NK-92 treated with Interleukin-12 subunit alpha and Interleukin-12 subunit beta, amount 100 ng/mL, for 24 hours (cell line): ENCODE data around the gene STAT4.

Experiments used
- DNase-seq: peaks from one replicate; lab custom pipeline; 2025; lab: John Stamatoyannopoulos, UW

Gene STAT4

DNA sequence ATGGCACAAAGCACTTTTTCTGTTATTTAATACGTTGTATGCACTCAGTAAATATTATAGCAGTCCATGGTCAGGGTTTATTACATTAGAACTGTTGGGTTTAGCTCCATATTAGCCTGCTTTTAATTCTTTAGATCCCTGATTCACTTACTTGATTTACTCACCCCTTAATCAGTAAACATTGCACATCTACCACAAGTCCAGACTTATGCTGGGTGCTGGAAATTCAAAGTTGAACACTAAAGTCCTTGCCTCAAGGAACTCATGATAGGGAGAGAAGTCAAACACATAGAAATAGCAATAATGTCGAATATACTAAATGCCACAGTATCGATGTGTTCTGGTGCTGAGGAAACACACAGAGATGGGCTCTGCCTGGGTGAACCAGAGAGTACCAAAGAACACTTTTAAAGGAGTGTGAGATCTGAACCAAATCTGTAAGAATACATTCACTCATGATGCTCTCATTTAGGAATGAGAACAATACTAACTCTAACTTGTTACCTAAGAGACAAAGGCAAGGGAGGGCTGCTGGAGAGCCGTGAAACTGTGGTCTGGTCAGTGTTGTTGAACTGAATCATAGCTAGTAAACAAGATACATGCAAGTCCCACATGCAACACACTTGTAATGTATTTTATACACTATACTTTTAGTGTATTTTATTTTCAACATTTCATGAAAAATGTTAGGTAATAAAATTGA, 4.9 kb downstream of the STAT4 start:
- no peak for DNase-seq

DNA sequence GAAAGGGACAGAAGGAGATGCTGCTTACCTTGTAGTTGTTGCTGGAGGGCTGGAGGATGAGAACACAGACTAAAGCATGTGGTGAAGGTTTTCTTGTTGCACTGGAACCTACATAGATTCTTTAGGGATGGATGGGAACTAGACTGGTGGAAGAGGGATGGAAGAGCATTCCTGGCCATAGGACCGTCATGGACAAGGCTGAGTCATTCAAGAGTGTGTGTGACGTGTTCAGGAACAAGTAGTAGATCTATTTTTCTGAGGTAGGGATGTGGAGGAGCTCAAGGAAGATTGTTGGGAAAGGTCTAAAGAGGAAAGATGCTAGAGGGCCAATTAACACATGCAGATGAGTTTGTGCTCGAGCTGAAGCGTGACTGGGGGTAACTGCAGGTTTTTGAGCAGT, 6.6 kb downstream of the STAT4 start:
- no peak for DNase-seq

DNA sequence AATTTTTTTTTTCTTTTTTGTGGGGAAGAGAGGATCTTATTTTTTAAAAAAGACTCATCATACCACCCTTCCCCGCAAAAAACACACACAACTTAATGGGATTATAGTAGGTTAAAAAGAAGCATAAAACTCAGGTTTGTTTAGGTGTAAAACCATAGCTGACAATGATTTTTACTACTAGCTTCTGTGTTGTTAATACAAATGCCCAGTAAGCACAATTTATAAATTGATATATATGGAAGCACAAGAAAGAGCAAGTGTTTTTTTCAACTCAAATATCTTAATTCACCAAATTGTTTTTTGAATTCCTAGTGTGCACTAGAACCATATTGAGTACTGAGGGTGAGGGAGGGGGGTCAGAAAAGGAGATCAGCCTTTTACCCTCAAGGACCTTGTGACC, 7.0 kb downstream of the STAT4 start:
- no peak for DNase-seq

DNA sequence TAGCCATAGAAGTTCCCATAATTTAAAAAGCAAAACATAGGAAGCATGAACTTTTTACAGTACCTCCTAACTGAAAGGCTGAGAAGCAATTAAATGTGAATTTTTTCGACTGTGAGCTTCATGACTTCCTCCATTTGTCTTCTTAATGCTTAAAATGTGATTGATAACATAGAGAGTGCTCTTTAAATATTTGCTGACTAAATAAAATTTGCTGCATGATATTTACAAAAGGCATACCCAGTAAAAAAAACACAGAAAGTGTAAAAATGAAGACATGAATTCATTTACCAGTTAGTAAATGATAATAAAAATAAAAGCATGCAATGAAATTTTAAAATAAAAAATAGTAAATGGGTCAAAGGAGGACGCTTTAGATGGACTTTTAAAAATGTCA, 21.9 kb downstream of the STAT4 start:
- no peak for DNase-seq

DNA sequence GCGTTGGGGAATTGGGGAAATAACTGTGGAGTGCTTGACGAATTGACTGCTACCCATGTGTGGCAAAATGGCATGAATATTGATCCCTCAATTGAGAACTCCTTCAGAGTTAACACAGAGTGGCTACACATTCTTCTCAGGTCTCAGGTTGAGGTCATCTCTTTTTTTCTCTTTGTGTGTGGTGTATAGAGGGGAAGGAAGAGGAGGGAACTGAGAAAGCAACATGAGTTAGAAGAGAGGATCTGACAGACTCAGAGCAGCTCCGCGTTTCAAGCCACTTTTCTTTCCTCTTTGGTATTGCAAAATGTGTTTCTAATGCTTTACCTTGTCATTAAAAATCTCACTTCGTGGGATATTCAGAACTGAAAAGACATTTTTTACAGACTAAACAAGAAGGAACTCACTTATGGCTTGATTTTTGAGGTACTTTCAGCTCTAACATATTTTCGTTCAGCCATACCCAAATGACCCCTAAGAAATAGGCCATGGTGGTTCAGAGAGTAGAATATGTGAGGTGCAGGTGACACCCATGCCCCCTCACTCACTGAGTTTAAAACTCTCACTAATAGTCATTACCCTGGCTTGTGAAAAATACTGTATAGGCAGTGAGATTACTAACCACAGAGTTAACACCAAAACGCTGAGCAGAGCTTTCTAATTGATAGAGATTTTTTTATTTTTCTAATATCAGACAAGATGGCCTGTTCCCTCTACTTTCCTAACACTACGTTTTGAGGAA, 22.5 kb downstream of the STAT4 start:
- no peak for DNase-seq

DNA sequence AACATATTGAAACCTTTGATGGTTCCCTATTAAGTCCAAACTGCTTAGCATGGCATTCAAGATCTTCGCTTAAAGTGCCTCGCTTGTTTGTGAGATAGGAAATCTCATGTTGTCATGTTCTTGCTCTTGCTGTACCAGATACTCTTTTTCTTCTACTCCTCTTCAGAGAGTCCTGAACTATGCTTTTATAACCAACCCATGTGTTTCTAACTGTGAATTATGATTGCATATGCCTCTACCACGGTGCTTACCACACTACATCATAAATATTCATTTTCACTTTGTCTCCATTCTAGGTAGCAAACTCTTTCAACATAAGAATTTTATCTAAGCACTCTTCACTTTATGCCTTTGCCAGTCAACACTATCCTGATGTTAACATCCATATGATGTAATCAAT, 23.6 kb downstream of the STAT4 start:
- DNase-seq, result no peak

DNA sequence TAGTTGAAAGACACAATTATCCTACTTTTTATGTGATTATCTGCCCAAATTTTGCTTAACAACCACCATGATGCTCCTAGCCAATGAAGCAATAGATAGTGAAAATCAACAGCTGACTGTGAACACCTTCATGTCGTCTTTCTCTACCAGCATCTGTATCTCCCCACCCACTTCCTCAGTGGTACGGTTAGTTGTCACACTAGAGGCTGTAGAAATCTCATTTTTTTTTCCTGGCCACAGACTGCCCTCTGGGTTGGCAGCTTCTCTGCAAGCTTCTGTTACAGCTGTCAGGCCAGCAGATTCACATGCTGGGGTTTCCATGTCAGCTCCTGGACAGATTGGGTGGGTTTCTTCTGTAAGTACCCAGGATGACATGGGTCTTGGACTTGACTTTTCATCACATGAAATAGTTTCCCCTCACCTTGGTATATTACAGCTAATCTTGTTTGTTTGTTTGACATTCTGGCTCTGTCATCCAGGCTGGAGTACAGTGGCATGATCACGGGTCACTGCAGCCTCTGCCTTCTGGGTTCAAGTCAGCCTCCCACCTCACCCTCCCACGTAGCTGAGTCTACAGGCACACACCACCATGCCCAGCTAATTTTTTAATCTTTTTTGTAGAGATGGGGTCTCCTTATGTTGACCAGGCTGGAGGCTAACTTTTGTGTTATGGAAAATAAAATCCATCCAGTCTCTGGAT, 24.3 kb downstream of the STAT4 start:
- DNase-seq, result peak; percentile 50

DNA sequence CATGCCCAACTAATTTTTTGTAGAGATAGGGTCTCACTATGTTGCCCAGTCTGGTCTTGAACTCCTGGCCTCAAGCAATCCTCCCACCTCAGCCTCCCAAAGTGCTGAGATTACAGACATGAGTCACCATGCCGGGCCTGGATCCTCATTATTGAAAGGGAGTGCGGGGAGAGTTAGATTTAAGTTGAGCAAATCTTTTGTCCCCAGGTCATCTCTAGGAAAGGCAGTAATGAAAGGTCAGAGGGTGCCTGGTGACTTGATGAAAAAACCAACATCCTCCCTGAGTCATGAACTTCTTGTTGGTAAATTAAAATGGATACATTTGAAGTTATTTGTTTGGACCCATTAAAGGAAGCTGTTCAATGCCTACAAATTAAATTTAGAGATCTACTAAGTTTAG, 25.1 kb downstream of the STAT4 start:
- no peak for DNase-seq

DNA sequence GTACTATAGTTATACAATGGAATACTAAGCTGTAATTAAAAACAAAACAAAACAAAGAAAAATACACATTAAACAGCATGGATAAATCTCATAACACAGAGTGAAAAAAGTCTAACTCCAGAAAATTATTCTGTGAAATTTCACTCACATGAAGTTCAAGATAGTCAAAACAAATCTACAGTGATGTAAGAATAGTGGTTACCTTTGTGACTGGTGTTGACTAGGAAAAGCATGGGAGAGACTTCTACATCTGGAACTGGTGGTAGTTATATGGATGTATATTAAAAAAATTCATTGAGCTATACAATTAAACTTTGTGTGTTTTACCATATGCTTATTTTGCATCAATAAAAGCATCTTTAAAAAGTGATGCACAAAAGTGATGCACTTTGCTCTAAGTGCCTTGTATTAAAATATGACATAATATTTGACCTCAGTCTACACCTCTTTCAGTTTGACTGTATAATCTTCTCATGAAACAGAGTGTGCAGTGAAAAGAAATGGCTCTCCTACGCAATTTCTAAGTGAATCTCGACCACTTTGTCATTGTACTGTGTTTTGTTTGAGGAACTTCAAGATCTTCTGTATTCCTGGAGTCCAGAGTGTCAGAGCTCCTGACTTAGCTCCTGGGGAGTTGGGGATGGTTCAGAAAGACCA, 28.0 kb downstream of the STAT4 start:
- DNase-seq, result no peak

DNA sequence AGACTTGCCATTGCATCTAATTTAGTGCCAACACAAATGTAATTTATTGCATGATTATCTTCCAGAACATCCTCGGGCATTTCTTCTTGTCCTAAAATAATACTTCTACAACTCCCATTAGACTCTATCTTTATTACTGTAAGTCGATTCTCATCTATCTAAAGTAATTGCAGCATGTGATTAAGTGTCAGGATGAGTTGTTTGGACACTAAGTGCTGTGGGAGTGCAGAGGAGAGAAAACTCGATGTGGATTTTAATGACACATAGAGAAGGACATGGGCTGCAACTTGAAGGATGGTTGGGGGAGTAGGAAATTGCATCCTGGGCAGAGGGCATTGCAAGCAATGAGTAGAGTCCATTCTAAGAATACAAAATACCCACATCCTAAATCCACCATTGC, 33.5 kb downstream of the STAT4 start:
- no peak for DNase-seq

DNA sequence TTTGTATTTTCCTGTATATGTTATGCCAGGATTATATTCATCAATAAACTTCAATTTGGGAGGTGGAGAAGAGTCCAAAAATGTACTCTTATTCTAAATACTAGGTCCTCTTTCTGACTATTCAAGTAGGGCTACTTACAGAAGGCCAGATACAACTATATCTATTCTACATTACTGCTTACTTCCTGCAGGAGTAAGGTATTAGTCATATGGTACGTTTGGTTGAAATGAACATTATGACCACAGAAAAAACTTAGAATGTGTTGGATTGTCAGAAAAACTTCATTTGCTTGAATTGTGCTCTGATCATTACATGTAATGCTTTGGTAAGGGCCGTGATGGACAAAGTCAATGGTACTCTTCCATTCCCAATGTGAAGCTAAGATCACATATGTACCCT, 35.0 kb downstream of the STAT4 start:
- DNase-seq, result no peak

DNA sequence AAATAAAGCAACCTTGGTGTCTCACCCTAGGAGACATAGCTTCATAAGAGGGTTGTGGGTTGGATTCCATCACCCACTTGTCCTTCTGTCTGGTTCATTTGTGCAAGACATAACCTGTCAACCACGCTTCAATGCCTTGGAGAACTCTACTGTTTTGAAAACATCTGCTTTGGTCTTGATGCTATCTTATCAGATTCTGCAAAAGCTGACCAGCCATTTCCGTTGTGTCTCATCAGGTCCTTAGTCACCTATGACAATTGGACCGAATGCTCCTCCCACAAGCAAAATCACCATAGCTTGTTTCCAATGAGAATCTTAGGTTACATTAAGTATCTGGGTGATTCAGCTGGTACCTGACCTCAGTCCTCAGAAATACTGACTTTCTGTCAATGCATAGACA, 35.4 kb downstream of the STAT4 start:
- peak; percentile 56 for DNase-seq

DNA sequence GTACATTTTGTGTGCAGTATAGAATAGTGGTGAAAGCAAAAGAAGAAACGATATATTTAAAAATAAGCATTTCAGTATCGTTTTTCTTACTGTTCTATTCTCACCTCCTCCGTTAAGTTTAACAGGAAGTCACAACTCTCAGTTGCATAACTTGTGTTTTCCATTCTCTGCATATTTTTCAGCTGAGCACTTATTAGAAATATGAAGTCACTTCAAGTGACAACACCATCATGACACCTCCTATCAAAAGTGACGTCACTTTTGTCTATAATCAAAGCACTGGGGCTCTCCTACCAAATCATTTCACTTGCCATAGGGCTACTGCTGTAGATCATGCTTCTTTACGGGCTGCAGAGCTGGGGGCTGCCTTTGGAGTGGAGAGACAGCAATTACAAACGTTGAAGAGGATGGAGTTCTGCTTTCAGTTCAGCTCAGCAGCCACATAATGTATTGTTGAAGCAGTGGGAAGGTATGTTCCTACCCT, 36.3 kb downstream of the STAT4 start:
- peak; percentile 23 for DNase-seq

DNA sequence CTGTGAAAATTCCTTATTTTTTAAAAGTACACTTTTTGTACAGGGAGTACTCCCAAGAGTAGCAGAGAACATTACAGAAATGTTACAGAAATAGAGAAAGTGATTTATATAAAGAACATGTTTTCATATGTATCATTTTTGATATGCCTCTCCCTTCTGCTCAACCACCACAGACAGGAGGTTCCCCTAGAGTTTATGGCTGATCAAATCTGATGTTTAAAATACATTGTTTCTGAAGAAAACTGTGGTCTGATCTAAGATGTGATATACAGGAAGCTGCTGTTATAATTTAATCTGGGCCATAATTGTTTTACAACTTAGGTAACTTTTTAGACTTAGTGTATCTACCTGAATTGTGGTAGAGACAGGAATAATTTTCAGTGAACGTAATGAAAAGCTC, 37.0 kb downstream of the STAT4 start:
- no peak for DNase-seq

DNA sequence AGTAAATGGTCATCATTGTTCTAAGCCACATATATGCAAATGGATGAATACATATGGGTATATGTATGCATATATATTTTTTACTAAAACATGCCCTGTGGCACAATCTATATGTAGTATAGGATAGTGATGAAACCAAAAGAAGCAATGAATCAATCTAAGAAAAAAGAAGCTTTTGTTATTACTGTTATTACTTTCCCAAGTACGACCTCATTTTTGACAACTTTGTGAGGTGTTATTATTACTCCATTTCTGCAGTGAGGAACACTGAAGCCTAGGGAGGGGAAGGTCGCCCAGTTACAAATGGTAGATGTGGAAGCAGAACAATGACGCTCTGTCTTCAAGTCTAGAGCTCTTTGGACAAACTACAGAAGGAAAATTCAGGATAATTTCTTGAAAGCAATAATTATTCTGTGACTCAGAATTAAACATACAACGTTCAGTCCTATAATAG, 38.3 kb downstream of the STAT4 start:
- no peak for DNase-seq

DNA sequence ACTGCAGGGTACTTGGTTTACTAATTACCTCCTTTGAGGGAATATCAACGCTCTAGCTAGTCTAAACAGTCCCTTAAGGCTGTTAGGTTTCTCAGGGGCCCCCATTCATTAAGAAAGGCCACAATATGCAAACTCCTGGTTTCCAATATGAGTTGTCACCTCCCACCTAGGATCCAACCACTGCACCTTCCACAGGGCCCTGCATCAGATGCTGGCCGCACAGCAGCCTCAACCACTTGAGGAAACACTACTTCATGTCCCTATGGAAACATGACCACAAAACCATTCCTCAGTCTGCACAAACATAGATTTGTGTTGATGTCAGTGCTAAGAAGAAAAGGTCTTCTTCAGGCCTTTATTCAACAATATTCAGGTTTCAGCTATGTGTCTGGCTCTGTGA, 40.9 kb downstream of the STAT4 start:
- DNase-seq, result no peak

DNA sequence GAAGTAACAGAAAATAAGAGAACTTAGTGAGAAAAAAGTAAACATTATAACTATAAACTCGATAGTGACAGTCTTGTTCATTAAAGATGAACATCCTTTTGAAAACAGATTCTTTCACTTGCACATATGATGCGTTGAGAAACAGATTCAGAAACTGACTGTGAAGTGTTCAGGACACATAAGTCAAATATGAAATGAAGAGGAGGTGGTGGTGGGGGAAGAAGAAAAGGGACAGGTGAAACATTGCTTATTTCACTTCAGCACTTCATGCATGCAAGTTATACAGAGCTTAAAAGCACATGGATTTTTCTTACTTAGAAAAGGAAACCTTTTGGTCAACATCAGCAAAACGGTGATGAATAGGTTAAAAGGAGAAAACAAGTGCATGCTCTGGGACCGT, 42.5 kb downstream of the STAT4 start:
- no peak for DNase-seq

DNA sequence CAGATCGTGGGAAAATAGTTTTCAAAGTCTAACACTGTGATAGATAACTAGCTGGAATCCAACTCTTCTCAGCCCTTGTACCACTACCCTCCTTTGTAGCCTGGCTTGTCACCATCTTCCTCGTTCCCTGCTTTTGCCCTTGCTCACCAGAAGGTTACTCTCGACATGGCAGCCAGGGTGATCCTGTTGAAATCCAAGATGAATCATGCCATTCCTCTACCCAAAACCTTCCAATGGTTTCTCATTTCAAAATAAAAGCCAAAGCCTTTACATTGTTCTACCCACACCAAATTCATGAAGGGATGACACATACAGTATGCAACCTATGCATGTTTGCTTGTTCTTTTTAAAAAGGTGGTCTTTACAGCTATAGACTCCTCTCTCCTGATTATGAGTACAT, 45.7 kb downstream of the STAT4 start:
- DNase-seq, result no peak

DNA sequence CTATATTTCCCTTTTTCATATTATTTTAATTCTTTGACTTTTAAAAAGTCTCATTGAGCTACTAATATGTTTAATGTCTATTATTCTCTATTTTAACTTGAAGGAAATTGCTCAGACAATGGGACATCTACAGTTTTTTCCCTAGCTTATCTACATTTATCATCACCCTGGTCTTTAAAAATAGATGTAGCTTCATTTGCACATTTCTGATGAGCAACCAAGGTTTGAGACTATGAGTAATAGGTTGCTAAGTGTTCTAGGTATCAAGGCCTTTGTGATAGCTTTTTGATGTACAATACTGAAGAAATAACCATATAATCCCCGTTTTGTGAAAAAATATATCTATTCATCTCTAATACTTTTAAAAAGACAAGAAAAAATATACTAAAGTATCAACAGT, 47.0 kb downstream of the STAT4 start:
- no peak for DNase-seq

DNA sequence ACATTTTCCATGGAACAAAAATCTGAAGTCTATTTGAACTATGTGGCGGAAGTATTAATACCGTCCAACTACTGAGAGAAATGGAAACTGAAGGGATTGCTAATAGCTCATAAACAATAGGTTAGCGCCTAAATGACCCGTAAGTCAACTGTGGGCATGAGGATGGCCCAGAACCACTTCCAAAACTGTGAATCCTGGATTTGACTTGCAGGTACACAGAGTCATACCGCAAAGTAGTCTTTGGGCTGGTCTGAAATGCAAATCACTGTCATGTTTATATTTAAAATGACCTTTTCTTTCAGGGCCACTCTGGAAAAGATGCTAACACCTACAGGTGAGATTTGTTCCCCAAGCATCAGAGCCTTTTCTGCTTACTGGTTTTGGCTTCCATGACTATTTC, 50.6 kb downstream of the STAT4 start:
- no peak for DNase-seq

DNA sequence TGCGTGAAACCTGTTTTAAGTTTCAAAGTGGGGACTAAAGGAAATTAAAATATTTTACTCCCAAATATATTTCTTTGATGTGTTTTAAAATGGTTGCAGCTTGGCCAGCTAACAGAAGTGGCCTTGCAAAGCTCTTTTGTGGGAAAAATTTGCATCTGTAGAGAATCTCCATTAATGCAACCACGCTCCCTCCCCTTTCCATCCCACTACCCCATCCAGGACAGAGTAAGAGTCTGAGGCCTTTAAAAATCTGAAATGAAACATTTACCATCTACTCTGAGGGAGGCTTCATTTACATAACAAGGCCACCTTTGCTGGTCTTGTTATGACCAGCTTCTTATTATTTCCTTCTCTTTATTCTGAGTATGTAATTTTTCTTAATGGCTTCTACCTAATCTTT, 63.5 kb downstream of the STAT4 start:
- DNase-seq, result no peak

DNA sequence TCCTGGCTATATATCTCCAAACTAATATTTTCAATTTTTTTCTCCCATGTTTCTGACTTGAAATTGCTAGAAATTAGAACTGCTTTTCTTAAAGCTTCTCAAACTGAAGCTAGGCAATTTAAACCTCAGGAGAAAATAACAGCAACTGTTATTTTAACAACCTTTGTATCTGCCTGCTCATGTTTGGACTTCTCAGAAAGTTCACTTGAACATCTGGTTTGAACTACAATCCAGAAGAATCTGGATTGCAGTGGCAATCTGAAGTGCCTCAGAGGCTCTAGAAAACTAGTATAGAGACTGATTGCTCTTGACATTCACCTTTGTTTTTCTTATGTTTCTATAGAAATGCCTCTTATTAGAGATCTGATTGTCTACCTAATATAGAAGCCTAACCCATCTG, 64.1 kb downstream of the STAT4 start:
- DNase-seq, result no peak

DNA sequence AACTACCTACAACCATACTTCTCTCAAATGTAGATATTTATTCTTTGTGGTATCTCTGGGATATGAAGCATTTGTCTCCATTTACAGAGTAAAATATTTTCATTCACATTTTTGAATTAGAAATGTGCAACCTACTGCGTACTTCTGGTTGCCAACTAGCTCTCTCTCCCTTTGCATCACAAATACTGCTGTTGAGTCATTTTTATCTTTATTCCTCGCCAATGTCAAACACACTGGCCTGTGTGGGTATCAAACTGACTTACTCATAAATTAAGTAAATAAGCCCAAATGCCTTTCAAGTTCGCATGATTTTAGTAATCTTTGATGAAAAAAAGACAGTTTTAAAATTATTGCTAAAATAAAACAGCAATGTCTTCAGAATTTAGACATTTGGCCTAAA, 67.3 kb downstream of the STAT4 start:
- DNase-seq, result no peak
